ENCODE measurements around the gene AQR. TPM values are rescaled to one million over a fixed set of nuclear protein-coding genes. Genes with fewer than 3 reads are reported as not detected.
"Not testable (repeated sequence)": the region's sequence is repeated elsewhere in the genome, so short reads cannot be mapped to it uniquely, and the experiment has no call there.

Gene AQR
- total RNA-seq, 1 donor from 2014 or later = 36.8 TPM

DNA sequence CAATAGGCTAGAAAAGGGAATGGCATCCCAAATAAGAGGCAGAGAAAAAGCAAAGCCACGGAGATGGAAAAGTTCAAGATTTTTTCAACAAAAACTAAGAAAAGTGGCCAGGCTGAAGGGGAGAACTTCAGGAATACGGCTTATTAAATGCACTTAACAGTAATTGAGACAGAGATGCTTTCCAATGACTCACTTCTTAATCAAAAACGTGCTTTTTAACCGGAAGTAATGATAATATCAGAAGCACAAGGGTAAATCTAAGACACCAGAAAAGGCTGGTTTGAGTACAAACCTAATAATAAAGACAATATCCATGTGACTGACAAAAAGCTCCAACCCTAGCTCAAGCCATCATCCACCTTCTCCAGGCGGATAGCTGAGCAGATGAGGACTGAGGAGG is 149.4 kb downstream of the AQR start:
- no peaks in the 10 kb centered on the region for H3K9me3 Mint-ChIP-seq
- H3K27me3 Mint-ChIP-seq (ENCODE audit: low read depth) = peaks cover 17% of the 10 kb centered on the region
- H3K4me1 Mint-ChIP-seq = peaks cover 6% of the 10 kb centered on the region
- H3K27ac Mint-ChIP-seq (ENCODE audit: unreplicated experiment) = no peak overlapping the region
- no peaks in the 10 kb centered on the region for H3K36me3 Mint-ChIP-seq (ENCODE audit: low read depth)
- TF ChIP-seq, protein P1, sequence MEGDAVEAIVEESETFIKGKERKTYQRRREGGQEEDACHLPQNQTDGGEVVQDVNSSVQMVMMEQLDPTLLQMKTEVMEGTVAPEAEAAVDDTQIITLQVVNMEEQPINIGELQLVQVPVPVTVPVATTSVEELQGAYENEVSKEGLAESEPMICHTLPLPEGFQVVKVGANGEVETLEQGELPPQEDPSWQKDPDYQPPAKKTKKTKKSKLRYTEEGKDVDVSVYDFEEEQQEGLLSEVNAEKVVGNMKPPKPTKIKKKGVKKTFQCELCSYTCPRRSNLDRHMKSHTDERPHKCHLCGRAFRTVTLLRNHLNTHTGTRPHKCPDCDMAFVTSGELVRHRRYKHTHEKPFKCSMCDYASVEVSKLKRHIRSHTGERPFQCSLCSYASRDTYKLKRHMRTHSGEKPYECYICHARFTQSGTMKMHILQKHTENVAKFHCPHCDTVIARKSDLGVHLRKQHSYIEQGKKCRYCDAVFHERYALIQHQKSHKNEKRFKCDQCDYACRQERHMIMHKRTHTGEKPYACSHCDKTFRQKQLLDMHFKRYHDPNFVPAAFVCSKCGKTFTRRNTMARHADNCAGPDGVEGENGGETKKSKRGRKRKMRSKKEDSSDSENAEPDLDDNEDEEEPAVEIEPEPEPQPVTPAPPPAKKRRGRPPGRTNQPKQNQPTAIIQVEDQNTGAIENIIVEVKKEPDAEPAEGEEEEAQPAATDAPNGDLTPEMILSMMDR (conservative IDR thresholded peaks at IDR 0.05) = no peak
- no peak for DNase-seq (ENCODE audit: low read depth, low spot score)
- no peak overlapping the region for H3K4me3 Mint-ChIP-seq

DNA sequence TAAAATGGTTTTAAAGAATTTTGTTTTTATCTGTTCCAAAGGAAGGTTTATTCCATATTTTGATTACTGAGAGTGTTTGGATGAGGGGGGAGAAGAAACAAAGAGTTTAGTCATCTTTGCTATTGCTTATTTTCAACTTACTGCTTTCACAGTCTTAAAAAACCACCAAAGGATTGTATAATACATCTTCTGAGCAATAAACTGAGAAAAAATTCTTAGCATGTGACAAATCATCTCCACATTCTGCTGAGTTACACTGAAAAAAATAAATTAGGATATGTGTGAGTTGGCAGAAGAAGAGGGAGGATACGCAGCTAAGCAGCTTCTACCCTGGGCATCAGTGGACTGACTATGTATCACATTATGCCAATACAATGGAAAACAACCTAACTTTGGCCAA is 151.0 kb downstream of the AQR start:
- H3K4me3 Mint-ChIP-seq = no peak overlapping the region
- H3K27me3 Mint-ChIP-seq (ENCODE audit: low read depth) = peaks cover 19% of the 10 kb centered on the region
- H3K9me3 Mint-ChIP-seq = no peaks in the 10 kb centered on the region
- peaks cover 6% of the 10 kb centered on the region for H3K4me1 Mint-ChIP-seq
- H3K36me3 Mint-ChIP-seq (ENCODE audit: low read depth) = no peaks in the 10 kb centered on the region
- TF ChIP-seq, protein P1 (conservative IDR thresholded peaks at IDR 0.05) = no peak
- DNase-seq (ENCODE audit: low read depth, low spot score) = no peak
- no peak overlapping the region for H3K27ac Mint-ChIP-seq (ENCODE audit: unreplicated experiment)

DNA sequence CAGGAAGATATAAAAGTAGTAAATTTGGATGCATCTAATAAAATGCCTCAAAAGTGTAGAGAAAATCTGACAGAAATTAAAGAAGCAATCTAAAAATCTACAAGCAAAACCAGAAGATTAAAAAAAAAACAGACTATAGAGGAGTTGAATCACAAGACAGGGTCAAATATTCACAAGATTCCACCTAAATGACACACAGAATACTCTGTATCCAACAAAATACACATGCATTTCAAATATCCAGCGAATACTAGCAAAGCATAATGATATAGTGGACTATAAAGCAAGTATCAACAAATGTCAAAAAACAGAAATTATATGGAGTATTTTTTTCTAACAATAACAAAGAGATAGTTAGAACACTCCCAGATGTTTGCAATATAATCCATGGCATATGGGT is 153.7 kb downstream of the AQR start:
- TF ChIP-seq, protein P1 (conservative IDR thresholded peaks at IDR 0.05) = no peak
- no peak overlapping the region for H3K4me3 Mint-ChIP-seq
- no peak overlapping the region for H3K27ac Mint-ChIP-seq (ENCODE audit: unreplicated experiment)

DNA sequence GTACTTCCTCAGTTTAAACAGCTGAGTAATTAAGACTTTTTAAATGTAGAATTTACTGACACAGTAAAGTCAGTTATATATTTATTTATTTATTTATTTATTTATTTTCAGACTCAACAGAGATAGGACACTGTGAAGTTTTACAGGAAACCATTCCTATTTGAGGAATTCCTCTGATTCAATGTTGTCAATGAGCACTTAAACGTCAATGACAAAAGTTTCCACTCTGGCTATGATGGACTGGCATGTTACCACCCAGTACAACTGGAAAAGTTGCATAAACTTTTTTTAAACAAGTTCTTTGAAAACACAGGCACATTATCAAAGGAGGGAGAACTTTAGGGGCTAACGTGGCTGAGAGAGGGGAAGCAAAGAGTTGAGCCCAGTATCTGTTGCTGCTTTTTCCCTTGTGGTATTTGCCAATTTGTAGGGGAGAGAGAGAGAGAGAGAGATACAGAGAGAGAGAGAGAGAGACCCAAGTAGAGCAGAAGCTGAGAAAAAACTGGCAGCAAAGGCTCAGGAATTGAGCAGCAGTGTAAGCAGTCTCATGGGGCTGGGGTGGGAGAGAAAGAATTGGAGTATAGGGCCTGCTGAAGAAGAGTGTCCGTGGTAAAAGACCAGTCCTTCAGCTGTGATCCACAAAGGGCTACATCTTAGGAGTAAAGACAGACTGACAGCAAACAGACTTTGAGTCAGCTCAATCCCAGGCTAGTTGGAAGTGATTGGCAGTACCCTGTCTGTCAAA is 155.9 kb downstream of the AQR start:
- H3K4me3 Mint-ChIP-seq = no peak overlapping the region
- no peaks in the 10 kb centered on the region for H3K4me1 Mint-ChIP-seq
- H3K27ac Mint-ChIP-seq (ENCODE audit: unreplicated experiment) = no peak overlapping the region
- DNase-seq (ENCODE audit: low read depth, low spot score) = no peak
- TF ChIP-seq, protein P1 (conservative IDR thresholded peaks at IDR 0.05) = no peak
- no peaks in the 10 kb centered on the region for H3K36me3 Mint-ChIP-seq (ENCODE audit: low read depth)
- H3K27me3 Mint-ChIP-seq (ENCODE audit: low read depth) = peaks cover 10% of the 10 kb centered on the region
- H3K9me3 Mint-ChIP-seq = no peaks in the 10 kb centered on the region

More for the DNA sequence above, 153.7 kb downstream of the AQR start:
- Mint-ChIP-seq H3K27me3 (ENCODE audit: low read depth) (peaks cover 19% of the 10 kb centered on the region), H3K9me3 (no peaks in the 10 kb centered on the region), H3K36me3 (ENCODE audit: low read depth) (no peaks in the 10 kb centered on the region), H3K4me1 (no peaks in the 10 kb centered on the region)
- DNase-seq (ENCODE audit: low read depth, low spot score) = no peak

DNA sequence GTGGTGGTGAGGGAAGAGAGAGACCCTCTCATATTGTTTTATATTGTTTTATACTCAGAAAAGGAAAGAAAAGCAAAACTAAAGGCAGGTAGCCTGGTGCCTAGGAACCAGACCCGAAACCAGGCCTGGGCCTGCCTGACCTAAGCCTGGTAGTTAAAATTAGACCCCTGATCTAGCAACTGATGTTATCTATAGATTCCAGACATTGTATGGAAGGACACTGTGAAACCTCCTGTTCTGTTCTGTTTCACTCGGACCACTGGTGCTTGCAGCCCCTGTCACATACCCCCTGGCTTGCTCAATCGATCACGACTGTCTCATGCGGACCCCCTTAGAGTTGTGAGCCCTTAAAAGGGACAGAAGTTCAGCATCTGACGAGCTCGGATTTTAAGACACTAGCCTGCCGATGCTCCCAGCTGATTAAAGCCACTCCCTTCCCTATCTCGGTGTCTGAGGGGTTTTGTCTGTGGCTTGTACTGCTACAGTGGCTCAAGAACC is 156.6 kb downstream of the AQR start:
- H3K27me3 Mint-ChIP-seq (ENCODE audit: low read depth); DNase-seq (ENCODE audit: low read depth, low spot score); H3K36me3 Mint-ChIP-seq (ENCODE audit: low read depth); H3K4me1 Mint-ChIP-seq; H3K4me3 Mint-ChIP-seq; H3K27ac Mint-ChIP-seq (ENCODE audit: unreplicated experiment); H3K9me3 Mint-ChIP-seq: not testable (repeated sequence)

DNA sequence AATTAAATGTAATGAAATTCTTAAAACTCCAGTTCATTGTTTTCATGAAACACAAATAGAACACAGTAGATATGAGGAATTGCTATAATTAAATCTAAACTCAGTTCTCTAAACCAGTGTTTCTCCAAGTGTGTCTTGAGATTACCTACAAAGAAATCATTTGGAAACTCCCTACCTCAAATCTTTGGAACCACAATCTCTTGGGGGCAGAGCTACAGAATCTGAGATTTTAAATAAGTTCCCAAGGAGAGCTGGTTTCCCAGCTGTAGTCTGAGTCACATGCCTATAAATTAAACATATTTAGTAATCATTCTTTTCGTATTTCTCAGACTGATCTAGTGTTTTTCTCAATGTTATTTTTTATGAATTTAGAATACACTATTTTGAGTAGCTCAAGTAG is 157.2 kb downstream of the AQR start:
- Mint-ChIP-seq H3K9me3 (no peaks in the 10 kb centered on the region), H3K27me3 (ENCODE audit: low read depth) (peaks cover 4% of the 10 kb centered on the region), H3K36me3 (ENCODE audit: low read depth) (no peaks in the 10 kb centered on the region), H3K27ac (ENCODE audit: unreplicated experiment) (no peak overlapping the region), H3K4me1 (no peaks in the 10 kb centered on the region), H3K4me3 (no peak overlapping the region)
- TF ChIP-seq, protein P1 (conservative IDR thresholded peaks at IDR 0.05) = no peak
- no peak for DNase-seq (ENCODE audit: low read depth, low spot score)
